K562 (cell line): ENCODE data around the gene ATAD5.

Source experiments
- CTCF ChIP-seq, 3 experiments: IDR thresholded peaks in 2 of 3; conservative IDR thresholded peaks in 1 of 3; 2 replicates each; pipeline ENCODE4 v1.5.1; 2011 to 2012; ENCODE audit warnings: low read length in 3 of 3, mild to moderate bottlenecking in 3 of 3, control low read depth in 2 of 3, improper control_type of control experiment in 1 of 3, inconsistent platforms in 1 of 3, low read depth in 1 of 3, mixed read lengths in 1 of 3, moderate library complexity in 1 of 3; ENCODE audit not compliant: insufficient read depth in 2 of 3
- HNRNPH1 ChIP-seq: fragments of 200-400 bp; formaldehyde crosslinking; optimal IDR thresholded peaks from 2 replicates; pipeline ENCODE3; 2017; ENCODE audit warnings: low read depth, mild to moderate bottlenecking, low read length, moderate library complexity
- JUNB ChIP-seq: fragments of 450-650 bp; formaldehyde crosslinking; conservative IDR thresholded peaks from 2 replicates; pipeline ENCODE4 v1.4.0; 2020; ENCODE audit warnings: mild to moderate bottlenecking
- MXI1 ChIP-seq: IDR thresholded peaks from 2 replicates; pipeline ENCODE4 v1.6.1; 2011; ENCODE audit warnings: low read depth, mild to moderate bottlenecking, improper control_type of control experiment, low read length
- POLR2AphosphoS5 ChIP-seq: IDR thresholded peaks from 2 replicates; pipeline ENCODE4 v1.6.1; 2011; ENCODE audit warnings: mild to moderate bottlenecking, low read depth, low read length, moderate library complexity; ENCODE audit not compliant: control insufficient read depth, insufficient read depth
- RFX1 ChIP-seq: fragments of 450-650 bp; IDR thresholded peaks from 2 replicates; pipeline ENCODE4 v1.6.1; 2016; ENCODE audit warnings: mild to moderate bottlenecking, moderate library complexity
- SMAD3 ChIP-seq: fragments of 450-650 bp; formaldehyde crosslinking; conservative IDR thresholded peaks from 2 replicates; pipeline ENCODE4 v1.4.0; 2020; ENCODE audit warnings: mild to moderate bottlenecking
- ZBTB40 ChIP-seq, 2 experiments: fragments of 450-650 bp in 1 of 2; sonication (generic) in 1 of 2; formaldehyde crosslinking in 1 of 2; IDR thresholded peaks; 2 replicates each; pipeline versions ENCODE4 v1.7.1 to v1.9.0; 2016 to 2022; ENCODE audit warnings: inconsistent platforms in 1 of 2, mild to moderate bottlenecking in 1 of 2, missing genetic modification reagents in 1 of 2
- TF ChIP-seq, protein P1 (sequence below): sonication (generic); formaldehyde crosslinking; IDR thresholded peaks from 2 replicates; pipeline ENCODE4 v1.8.1; 2023; ENCODE audit warnings: mild to moderate bottlenecking, missing genetic modification reagents
- TF ChIP-seq, protein P2 (sequence below): IDR thresholded peaks from 2 replicates; pipeline ENCODE4 v1.6.1; 2016; ENCODE audit warnings: missing genetic modification characterization, missing compliant biosample characterization
- TF ChIP-seq, protein P3 (sequence below): sonication (generic); formaldehyde crosslinking; IDR thresholded peaks from 2 replicates; pipeline ENCODE4 v1.8.1; 2023; ENCODE audit warnings: mild to moderate bottlenecking, missing genetic modification reagents

DNA sequence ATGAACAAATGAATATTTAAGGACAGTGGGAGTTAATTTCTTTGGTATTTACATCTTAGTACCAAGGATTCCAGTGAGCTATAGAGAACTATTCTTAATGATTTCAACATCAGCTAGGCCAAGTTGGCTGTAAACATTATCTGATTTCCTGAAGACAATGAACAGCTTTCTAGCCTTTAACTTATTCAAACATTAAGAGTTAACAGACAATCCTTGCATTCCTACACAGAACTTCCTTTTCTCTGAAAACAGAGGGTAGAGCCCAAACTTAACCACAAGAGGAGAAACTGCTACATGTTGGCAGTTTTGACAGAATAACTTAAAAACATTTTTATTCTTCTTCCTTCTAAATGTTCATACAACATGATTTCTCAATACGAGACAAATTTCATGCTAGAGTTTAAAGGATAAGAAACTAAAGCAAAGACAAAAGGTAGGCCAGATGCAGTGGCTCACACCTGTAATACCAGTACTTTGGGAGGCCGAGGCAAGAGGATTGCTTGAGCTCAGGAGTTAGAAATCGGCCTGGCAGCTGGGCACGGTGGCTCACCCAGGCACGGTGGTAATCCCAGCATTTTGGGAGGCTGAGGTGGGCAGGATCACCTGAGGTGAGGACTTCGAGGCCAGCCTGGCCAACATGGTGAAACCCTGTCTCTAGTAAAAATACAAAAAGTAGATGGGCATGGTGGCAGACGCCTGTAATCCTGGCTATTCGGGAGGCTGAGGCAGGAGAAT is 11.6 kb upstream of the ATAD5 start:
- TF ChIP-seq, protein P1, sequence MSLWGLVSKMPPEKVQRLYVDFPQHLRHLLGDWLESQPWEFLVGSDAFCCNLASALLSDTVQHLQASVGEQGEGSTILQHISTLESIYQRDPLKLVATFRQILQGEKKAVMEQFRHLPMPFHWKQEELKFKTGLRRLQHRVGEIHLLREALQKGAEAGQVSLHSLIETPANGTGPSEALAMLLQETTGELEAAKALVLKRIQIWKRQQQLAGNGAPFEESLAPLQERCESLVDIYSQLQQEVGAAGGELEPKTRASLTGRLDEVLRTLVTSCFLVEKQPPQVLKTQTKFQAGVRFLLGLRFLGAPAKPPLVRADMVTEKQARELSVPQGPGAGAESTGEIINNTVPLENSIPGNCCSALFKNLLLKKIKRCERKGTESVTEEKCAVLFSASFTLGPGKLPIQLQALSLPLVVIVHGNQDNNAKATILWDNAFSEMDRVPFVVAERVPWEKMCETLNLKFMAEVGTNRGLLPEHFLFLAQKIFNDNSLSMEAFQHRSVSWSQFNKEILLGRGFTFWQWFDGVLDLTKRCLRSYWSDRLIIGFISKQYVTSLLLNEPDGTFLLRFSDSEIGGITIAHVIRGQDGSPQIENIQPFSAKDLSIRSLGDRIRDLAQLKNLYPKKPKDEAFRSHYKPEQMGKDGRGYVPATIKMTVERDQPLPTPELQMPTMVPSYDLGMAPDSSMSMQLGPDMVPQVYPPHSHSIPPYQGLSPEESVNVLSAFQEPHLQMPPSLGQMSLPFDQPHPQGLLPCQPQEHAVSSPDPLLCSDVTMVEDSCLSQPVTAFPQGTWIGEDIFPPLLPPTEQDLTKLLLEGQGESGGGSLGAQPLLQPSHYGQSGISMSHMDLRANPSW (CRISPR knock-in tag), result no peak
- TF ChIP-seq CTCF (IDR thresholded peaks at IDR 0.05 in 2 of 3, conservative IDR thresholded peaks at IDR 0.05 in 1 of 3; ENCODE audit: insufficient read depth in 2 of 3, low read depth in 1 of 3, low read length in 3 of 3), result no peak
- TF ChIP-seq, protein P2, sequence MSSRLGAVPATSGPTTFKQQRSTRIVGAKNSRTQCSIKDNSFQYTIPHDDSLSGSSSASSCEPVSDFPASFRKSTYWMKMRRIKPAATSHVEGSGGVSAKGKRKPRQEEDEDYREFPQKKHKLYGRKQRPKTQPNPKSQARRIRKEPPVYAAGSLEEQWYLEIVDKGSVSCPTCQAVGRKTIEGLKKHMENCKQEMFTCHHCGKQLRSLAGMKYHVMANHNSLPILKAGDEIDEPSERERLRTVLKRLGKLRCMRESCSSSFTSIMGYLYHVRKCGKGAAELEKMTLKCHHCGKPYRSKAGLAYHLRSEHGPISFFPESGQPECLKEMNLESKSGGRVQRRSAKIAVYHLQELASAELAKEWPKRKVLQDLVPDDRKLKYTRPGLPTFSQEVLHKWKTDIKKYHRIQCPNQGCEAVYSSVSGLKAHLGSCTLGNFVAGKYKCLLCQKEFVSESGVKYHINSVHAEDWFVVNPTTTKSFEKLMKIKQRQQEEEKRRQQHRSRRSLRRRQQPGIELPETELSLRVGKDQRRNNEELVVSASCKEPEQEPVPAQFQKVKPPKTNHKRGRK (tag), result no peak
- no peak for TF ChIP-seq SMAD3 (CRISPR knock-in tag)
- TF ChIP-seq, protein P3, sequence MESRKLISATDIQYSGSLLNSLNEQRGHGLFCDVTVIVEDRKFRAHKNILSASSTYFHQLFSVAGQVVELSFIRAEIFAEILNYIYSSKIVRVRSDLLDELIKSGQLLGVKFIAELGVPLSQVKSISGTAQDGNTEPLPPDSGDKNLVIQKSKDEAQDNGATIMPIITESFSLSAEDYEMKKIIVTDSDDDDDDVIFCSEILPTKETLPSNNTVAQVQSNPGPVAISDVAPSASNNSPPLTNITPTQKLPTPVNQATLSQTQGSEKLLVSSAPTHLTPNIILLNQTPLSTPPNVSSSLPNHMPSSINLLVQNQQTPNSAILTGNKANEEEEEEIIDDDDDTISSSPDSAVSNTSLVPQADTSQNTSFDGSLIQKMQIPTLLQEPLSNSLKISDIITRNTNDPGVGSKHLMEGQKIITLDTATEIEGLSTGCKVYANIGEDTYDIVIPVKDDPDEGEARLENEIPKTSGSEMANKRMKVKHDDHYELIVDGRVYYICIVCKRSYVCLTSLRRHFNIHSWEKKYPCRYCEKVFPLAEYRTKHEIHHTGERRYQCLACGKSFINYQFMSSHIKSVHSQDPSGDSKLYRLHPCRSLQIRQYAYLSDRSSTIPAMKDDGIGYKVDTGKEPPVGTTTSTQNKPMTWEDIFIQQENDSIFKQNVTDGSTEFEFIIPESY (CRISPR knock-in tag), result no peak
- no peak for TF ChIP-seq HNRNPH1
- no peak for TF ChIP-seq RFX1
- TF ChIP-seq ZBTB40 (IDR thresholded peaks at IDR 0.05), result no peak
- no peak for TF ChIP-seq ZBTB40 (CRISPR knock-in tag; IDR thresholded peaks at IDR 0.05)
- TF ChIP-seq POLR2AphosphoS5, result no peak
- TF ChIP-seq JUNB, result no peak
- no peak for TF ChIP-seq MXI1
